ENCODE data around the gene FANCC. TPM values are rescaled to one million over a fixed set of nuclear protein-coding genes. Genes with fewer than 3 reads are reported as not detected.

The FANCC gene
- total and polyA plus RNA-seq, 2 of the 13 experiments (the other 11 are each of a cell fraction or from before 2014, with no cell fraction given), result 7.4 to 8.6 TPM

DNA sequence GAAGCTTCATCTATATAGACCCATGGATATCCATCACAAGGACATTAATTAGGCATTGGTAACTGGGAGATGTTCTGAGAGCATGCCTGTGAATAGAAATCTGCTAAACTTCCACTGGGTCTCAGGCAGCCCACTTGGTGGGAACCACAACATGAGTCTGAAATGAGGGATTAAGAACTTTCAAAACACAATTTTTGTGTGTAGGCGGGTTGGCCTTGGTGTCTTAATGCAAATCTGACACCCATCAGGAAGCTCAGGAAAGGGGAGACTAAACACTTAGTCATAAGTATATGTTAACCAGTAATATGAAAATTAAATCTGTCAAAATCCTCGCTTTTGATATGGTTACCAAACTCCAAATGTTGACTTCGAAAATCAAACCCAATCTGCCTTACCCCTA, 113.2 kb downstream of the FANCC start:
- 98% methylated on average over 3 of the region's 3 CpGs for WGBS (ENCODE audit: low lambda C conversion rate)
- DNase-seq (ENCODE audit: low spot score) (no peak), FAIRE-seq (no peak), ATAC-seq (no peak)
- Histone ChIP-seq H4K20me1 (ENCODE audit: insufficient read depth, low read length) (no peaks in the 10 kb centered on the region), H3K9ac (ENCODE audit: insufficient read depth, low read depth, low read length) (no peak overlapping the region), H3K9me3 (ENCODE audit: low read length) (no peaks in the 10 kb centered on the region), H3K27me3 (ENCODE audit: control insufficient read depth in 1 of 2, insufficient read depth in 2 of 2, low read length in 2 of 2) (no peaks in the 10 kb centered on the region), H3K79me2 (ENCODE audit: insufficient read depth, low read length) (no peaks in the 10 kb centered on the region), H2AFZ (ENCODE audit: low read length) (no peak overlapping the region), H3K27ac (ENCODE audit: extremely low read length, insufficient read depth, low read length) (no peak overlapping the region), H3K4me2 (ENCODE audit: low read depth, low read length) (no peak overlapping the region), H3K4me1 (ENCODE audit: insufficient read depth, low read length) (peaks cover 7% of the 10 kb centered on the region), H3K36me3 (replicated peaks in 1 of 2; ENCODE audit: control insufficient read depth in 1 of 2, insufficient read depth in 2 of 2, low read length in 2 of 2) (no peaks in the 10 kb centered on the region), H3K4me3 (replicated peaks in 1 of 3; ENCODE audit: insufficient read depth in 1 of 3, low read depth in 2 of 3, low read length in 3 of 3) (no peak overlapping the region)
- ChIA-PET POLR2A (no interaction called here), CTCF (ENCODE audit: low intra/inter-chr PET ratio, low total read pairs) (no interaction called here)
- no TSS peak for BruUV-seq (replicated peaks)
- in situ Hi-C loops (cut with HindIII; ENCODE audit: extremely low pct_ligation_motif_present, low pct_unique_long_range_greater_than_20kb), result no loop called here
- intact Hi-C loops (cut with micrococcal nuclease; ENCODE audit: unreplicated experiment), result no loop called here
- TF ChIP-seq ZBTB8A (CRISPR knock-in tag; IDR thresholded peaks at IDR 0.05; ENCODE audit: borderline replicate concordance, low read depth) (no peak), ETV5 (CRISPR knock-in tag; IDR thresholded peaks at IDR 0.05; ENCODE audit: borderline replicate concordance) (no peak), ZNF670 (CRISPR knock-in tag; IDR thresholded peaks at IDR 0.05; ENCODE audit: borderline replicate concordance) (no peak), ZNF556 (CRISPR knock-in tag; IDR thresholded peaks at IDR 0.05; ENCODE audit: borderline replicate concordance) (no peak), ZNF33A (CRISPR knock-in tag; IDR thresholded peaks at IDR 0.05; ENCODE audit: borderline replicate concordance) (no peak), DR1 (CRISPR knock-in tag; IDR thresholded peaks at IDR 0.05) (no peak)
- TF ChIP-seq, protein P1, sequence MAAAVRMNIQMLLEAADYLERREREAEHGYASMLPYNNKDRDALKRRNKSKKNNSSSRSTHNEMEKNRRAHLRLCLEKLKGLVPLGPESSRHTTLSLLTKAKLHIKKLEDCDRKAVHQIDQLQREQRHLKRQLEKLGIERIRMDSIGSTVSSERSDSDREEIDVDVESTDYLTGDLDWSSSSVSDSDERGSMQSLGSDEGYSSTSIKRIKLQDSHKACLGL (CRISPR knock-in tag; IDR thresholded peaks at IDR 0.05), result no peak
- TF ChIP-seq, protein P2, sequence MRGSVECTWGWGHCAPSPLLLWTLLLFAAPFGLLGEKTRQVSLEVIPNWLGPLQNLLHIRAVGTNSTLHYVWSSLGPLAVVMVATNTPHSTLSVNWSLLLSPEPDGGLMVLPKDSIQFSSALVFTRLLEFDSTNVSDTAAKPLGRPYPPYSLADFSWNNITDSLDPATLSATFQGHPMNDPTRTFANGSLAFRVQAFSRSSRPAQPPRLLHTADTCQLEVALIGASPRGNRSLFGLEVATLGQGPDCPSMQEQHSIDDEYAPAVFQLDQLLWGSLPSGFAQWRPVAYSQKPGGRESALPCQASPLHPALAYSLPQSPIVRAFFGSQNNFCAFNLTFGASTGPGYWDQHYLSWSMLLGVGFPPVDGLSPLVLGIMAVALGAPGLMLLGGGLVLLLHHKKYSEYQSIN (CRISPR knock-in tag; IDR thresholded peaks at IDR 0.05; ENCODE audit: borderline replicate concordance), result no peak
- TF ChIP-seq, protein P3, sequence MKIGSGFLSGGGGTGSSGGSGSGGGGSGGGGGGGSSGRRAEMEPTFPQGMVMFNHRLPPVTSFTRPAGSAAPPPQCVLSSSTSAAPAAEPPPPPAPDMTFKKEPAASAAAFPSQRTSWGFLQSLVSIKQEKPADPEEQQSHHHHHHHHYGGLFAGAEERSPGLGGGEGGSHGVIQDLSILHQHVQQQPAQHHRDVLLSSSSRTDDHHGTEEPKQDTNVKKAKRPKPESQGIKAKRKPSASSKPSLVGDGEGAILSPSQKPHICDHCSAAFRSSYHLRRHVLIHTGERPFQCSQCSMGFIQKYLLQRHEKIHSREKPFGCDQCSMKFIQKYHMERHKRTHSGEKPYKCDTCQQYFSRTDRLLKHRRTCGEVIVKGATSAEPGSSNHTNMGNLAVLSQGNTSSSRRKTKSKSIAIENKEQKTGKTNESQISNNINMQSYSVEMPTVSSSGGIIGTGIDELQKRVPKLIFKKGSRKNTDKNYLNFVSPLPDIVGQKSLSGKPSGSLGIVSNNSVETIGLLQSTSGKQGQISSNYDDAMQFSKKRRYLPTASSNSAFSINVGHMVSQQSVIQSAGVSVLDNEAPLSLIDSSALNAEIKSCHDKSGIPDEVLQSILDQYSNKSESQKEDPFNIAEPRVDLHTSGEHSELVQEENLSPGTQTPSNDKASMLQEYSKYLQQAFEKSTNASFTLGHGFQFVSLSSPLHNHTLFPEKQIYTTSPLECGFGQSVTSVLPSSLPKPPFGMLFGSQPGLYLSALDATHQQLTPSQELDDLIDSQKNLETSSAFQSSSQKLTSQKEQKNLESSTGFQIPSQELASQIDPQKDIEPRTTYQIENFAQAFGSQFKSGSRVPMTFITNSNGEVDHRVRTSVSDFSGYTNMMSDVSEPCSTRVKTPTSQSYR (CRISPR knock-in tag; IDR thresholded peaks at IDR 0.05; ENCODE audit: borderline replicate concordance), result no peak
- TF ChIP-seq, protein P4, sequence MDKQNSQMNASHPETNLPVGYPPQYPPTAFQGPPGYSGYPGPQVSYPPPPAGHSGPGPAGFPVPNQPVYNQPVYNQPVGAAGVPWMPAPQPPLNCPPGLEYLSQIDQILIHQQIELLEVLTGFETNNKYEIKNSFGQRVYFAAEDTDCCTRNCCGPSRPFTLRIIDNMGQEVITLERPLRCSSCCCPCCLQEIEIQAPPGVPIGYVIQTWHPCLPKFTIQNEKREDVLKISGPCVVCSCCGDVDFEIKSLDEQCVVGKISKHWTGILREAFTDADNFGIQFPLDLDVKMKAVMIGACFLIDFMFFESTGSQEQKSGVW (CRISPR knock-in tag; IDR thresholded peaks at IDR 0.05; ENCODE audit: borderline replicate concordance), result no peak
- TF ChIP-seq, protein P5, sequence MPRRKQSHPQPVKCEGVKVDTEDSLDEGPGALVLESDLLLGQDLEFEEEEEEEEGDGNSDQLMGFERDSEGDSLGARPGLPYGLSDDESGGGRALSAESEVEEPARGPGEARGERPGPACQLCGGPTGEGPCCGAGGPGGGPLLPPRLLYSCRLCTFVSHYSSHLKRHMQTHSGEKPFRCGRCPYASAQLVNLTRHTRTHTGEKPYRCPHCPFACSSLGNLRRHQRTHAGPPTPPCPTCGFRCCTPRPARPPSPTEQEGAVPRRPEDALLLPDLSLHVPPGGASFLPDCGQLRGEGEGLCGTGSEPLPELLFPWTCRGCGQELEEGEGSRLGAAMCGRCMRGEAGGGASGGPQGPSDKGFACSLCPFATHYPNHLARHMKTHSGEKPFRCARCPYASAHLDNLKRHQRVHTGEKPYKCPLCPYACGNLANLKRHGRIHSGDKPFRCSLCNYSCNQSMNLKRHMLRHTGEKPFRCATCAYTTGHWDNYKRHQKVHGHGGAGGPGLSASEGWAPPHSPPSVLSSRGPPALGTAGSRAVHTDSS (CRISPR knock-in tag; conservative IDR thresholded peaks at IDR 0.05), result no peak
- TF ChIP-seq, protein P6, sequence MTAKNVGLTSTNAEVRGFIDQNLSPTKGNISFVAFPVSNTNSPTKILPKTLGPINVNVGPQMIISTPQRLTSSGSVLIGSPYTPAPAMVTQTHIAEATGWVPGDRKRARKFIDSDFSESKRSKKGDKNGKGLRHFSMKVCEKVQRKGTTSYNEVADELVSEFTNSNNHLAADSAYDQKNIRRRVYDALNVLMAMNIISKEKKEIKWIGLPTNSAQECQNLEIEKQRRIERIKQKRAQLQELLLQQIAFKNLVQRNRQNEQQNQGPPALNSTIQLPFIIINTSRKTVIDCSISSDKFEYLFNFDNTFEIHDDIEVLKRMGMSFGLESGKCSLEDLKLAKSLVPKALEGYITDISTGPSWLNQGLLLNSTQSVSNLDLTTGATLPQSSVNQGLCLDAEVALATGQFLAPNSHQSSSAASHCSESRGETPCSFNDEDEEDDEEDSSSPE (CRISPR knock-in tag; IDR thresholded peaks at IDR 0.05), result no peak
